RWPE2 (cell line): Measurements from ENCODE around the gene SCNN1B.
A peak's percentile ranks its signal among the peaks of the same experiment; 100 is the strongest.
"Not testable (repeated sequence)": the region's sequence is repeated elsewhere in the genome, so short reads cannot be mapped to it uniquely, and the experiment has no call there.

ENCODE experiments used
- ATAC-seq: fragments of 200-7000 bp; cut with Tn5 transposase; 3 replicates; pipeline ENCODE4 v1.9.1; 2021; ENCODE audit warnings: low read depth
- DNase-seq: peaks from one replicate; pipeline ENCODE4 v3.0.0-alpha.2; 2020; ENCODE audit warnings: low spot score
- H3K27ac ChIP-seq: fragments of 450-650 bp; 2 replicates; pipeline ENCODE4 v1.5.1; 2017; ENCODE audit warnings: mild to moderate bottlenecking; ENCODE audit not compliant: poor library complexity, severe bottlenecking
- H3K27me3 ChIP-seq: fragments of 250-450 bp; sonication (Bioruptor Pico); 2 replicates; pipeline ENCODE4 v1.5.1; 2021; ENCODE audit warnings: mild to moderate bottlenecking, moderate library complexity; ENCODE audit not compliant: insufficient read depth, poor library complexity, severe bottlenecking
- H3K36me3 ChIP-seq: fragments of 250-450 bp; sonication (Bioruptor Pico); 2 replicates; pipeline ENCODE4 v1.5.1; 2020; ENCODE audit warnings: low read depth, mild to moderate bottlenecking, moderate library complexity
- H3K4me1 ChIP-seq: fragments of 250-450 bp; sonication (Bioruptor Pico); 2 replicates; pipeline ENCODE4 v1.5.1; 2021; ENCODE audit warnings: mild to moderate bottlenecking, moderate library complexity; ENCODE audit not compliant: insufficient read depth, poor library complexity, severe bottlenecking
- H3K4me3 ChIP-seq: fragments of 250-450 bp; sonication (Bioruptor Pico); 2 replicates; pipeline ENCODE4 v1.5.1; 2021; ENCODE audit warnings: mild to moderate bottlenecking, moderate library complexity; ENCODE audit not compliant: severe bottlenecking
- H3K9me3 ChIP-seq: fragments of 250-450 bp; sonication (Bioruptor Pico); 2 replicates; pipeline ENCODE4 v1.5.1; 2021; ENCODE audit warnings: mild to moderate bottlenecking, moderate library complexity; ENCODE audit not compliant: severe bottlenecking
- TF ChIP-seq, protein P1 (sequence below): fragments of 450-650 bp; IDR thresholded peaks from one replicate; pipeline ENCODE4 v1.5.1; 2017; ENCODE audit warnings: mild to moderate bottlenecking, moderate library complexity; ENCODE audit not compliant: poor library complexity, severe bottlenecking

The SCNN1B gene

DNA sequence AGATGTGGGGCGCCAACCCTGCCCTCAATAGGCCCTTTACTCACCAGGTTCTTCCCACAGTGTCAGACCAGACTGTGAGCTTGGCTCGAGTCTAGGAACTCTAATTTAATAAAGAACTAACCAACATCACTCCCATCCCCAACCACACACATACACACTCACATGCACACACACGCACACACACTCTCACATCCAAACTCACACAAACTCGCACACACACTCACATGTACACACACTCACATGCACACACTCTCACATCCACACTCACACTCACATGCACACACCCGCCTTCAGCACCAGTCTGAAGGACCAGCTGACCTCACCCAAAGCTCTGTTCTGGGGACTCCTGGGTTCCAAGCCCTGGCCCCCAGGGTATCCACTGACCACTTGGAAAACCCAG, 87.1 kb downstream of the SCNN1B start:
- Histone ChIP-seq H3K9me3 (no peaks in the 10 kb centered on the region), H3K36me3 (peaks cover 26% of the 10 kb centered on the region), H3K4me1 (peaks cover 26% of the 10 kb centered on the region), H3K4me3 (no peak overlapping the region), H3K27ac (no peak overlapping the region), H3K27me3 (no peaks in the 10 kb centered on the region)
- DNase-seq (no peak), ATAC-seq (no peak)
- TF ChIP-seq, protein P1, sequence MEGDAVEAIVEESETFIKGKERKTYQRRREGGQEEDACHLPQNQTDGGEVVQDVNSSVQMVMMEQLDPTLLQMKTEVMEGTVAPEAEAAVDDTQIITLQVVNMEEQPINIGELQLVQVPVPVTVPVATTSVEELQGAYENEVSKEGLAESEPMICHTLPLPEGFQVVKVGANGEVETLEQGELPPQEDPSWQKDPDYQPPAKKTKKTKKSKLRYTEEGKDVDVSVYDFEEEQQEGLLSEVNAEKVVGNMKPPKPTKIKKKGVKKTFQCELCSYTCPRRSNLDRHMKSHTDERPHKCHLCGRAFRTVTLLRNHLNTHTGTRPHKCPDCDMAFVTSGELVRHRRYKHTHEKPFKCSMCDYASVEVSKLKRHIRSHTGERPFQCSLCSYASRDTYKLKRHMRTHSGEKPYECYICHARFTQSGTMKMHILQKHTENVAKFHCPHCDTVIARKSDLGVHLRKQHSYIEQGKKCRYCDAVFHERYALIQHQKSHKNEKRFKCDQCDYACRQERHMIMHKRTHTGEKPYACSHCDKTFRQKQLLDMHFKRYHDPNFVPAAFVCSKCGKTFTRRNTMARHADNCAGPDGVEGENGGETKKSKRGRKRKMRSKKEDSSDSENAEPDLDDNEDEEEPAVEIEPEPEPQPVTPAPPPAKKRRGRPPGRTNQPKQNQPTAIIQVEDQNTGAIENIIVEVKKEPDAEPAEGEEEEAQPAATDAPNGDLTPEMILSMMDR, result no peak

DNA sequence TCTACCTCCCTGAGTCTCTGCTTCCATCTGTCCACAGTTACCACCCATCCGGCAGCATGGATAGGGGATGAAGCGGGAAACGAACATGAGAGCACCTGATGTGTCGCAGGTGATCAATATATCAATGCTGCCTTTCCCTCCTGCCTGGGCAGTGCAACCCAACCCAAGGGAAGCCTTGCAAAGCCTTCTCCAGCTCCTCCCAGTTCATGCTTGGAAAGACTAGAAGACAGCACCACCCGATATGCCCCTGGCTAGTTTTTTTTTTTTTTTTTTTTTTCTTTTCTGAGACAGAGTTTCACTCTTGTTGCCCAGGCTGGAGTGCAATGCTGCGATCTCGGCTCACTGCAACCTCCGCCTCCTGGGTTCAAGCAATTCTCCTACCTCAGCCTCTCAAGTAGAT, 87.8 kb downstream of the SCNN1B start:
- not testable (repeated sequence) for ATAC-seq, H3K27me3 ChIP-seq, H3K9me3 ChIP-seq, DNase-seq, H3K4me3 ChIP-seq
- H3K27ac ChIP-seq, result peak overlapping the region; percentile 59
- peaks cover 26% of the 10 kb centered on the region for H3K4me1 ChIP-seq
- H3K36me3 ChIP-seq, result peaks cover 26% of the 10 kb centered on the region

DNA sequence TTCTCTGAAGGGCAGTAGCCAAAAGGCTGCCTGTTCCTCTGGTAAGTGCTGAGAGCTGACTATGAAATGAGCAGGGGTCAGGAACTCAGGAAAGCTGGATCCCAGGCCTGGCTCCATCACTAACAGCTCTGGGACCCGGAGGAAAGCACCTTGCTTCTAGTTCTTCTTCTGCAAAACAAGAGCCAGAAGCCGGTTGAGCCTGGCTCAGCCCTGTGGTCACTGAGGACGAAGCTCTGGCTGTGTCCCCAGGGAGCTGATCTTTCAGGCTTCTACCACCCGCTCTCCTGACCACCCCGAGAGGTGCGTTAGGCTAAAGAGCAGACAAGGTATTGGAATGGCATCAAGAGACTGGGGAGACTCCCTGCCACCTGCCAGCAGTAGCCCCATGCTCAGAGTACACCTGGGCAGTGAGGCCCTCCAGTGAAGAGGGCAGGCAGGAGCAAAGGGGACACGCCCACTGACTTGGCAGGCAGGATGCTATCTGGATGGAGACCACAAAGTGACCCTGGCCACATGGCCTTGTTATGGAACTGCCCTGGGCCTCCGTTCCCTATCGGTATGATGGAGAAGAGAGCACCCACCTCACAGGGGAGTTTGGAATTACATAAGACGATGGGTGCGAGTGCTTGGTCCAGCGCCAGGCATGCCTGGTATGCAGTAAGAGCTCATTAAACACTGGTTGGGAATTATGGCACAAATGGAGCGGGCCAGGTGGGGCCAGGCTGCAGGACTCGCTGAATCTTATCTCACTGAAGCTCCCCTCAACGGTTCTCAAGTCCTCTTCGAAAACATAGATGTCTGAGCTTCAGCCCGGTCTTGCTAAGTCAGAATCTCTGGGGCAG, 89.5 kb downstream of the SCNN1B start:
- H3K36me3 ChIP-seq, result peaks cover 26% of the 10 kb centered on the region
- no peaks in the 10 kb centered on the region for H3K9me3 ChIP-seq
- ATAC-seq (no peak), DNase-seq (no peak)
- TF ChIP-seq, protein P1, result no peak
- H3K27me3 ChIP-seq, result no peaks in the 10 kb centered on the region
- peak overlapping the region; percentile 59 for H3K27ac ChIP-seq
- peaks cover 26% of the 10 kb centered on the region for H3K4me1 ChIP-seq
- no peak overlapping the region for H3K4me3 ChIP-seq

DNA sequence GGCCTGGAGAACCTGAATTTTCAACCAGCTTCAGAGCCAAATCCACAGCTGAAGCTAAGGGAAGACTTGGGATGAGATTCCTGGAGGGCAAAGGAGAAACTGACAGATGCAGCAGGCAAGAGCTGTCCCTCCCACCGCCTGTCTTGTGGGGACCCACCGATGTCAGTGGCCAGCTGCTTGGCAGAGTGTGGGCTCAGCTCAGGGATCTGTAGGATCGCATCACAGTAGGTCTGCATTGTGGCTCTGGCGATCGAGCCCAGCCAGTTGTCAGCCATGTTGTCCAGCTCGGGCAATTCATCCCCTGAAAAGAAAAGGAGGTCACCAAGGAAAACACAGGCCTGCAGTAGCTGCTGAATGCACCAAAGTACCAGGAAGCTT, 90.1 kb downstream of the SCNN1B start:
- no peak overlapping the region for H3K4me3 ChIP-seq
- H3K27ac ChIP-seq, result peak overlapping the region; percentile 27
- H3K27me3 ChIP-seq, result no peaks in the 10 kb centered on the region
- ATAC-seq (no peak), DNase-seq (no peak)
- peaks cover 26% of the 10 kb centered on the region for H3K36me3 ChIP-seq
- TF ChIP-seq, protein P1, result no peak
- H3K4me1 ChIP-seq, result peaks cover 26% of the 10 kb centered on the region
- H3K9me3 ChIP-seq, result no peaks in the 10 kb centered on the region

DNA sequence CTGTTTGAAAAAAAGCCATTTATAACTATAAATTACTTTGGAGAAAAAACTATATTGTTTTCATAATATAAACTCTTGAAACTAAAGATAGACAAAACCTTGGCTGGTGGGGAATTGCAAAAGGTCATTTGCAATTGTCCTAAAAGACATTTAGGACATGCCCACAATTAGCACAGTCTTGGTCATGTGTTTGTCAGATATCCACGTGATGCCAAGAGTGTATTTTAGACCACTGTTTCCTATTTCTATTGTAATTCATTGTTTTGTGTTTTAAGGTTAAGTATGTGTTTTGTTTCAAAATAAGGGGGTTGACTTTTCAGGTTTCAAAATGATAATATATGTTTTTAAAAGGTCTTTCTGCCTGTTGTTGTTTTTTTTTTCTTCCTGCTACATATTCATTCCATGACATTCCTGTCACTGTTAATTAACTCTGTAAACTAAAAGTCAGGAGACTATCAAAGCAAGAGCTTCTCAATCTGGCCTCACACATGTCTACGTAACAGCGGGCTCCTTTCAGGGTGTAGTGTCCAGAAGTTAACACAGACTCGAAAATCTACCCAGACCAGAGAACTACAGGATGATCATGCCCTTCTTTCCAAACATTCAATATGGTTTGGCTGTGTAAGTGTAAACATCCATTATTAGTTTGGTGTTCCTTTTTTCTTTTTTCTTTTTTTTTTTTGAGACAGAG, 92.2 kb downstream of the SCNN1B start:
- TF ChIP-seq, protein P1, result no peak
- DNase-seq (no peak), ATAC-seq (no peak)
- Histone ChIP-seq H3K9me3 (no peaks in the 10 kb centered on the region), H3K4me1 (peaks cover 26% of the 10 kb centered on the region), H3K36me3 (peaks cover 26% of the 10 kb centered on the region), H3K4me3 (no peak overlapping the region), H3K27me3 (no peaks in the 10 kb centered on the region), H3K27ac (no peak overlapping the region)
